Smooth muscle cell of bladder (primary cell): ENCODE measurements around the gene THEM5. TPM values are rescaled to one million over a fixed set of nuclear protein-coding genes. Genes with fewer than 3 reads are reported as not detected.

Source experiments
- total RNA-seq: library from RNA; depleted of rRNA; stranded (reverse); fragments of >200 nt; gene quantifications from 2 replicates; pipeline ENCODE4 v1.2.3, GENCODE V29; 2014

THEM5 gene, protein sequence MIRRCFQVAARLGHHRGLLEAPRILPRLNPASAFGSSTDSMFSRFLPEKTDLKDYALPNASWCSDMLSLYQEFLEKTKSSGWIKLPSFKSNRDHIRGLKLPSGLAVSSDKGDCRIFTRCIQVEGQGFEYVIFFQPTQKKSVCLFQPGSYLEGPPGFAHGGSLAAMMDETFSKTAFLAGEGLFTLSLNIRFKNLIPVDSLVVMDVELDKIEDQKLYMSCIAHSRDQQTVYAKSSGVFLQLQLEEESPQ
- total RNA-seq = not detected in 2 replicates

DNA sequence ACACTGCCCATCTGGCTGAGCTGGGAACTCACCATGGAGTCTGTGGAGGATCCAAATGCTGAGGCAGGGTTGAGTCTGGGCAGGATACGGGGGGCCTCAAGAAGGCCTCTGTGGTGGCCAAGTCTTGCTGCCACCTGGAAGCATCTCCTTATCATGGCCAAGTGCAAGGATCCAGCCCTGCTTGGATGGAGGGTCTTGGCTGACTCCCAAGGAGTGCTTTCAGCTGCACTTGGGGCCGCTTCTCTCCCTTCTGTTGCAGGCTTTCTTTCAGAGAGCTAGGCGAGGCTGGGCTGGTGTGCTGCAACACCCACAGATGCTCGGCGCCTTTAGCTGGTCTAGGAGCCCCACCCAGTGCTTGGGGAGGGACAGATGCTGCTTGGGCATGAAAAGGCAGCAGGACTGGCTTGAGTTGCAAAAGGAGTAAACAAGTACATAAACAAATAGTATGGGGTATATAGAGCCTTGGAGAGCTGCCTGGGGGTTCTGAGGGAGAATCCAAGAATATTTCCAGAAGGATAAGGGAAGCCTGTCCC is at the start of gene THEM5:
TSS of gene THEM5 (minus strand) at position 302 of the 533 bp plus-strand sequence. CDS start at position 155, 147 bp downstream.

DNA sequence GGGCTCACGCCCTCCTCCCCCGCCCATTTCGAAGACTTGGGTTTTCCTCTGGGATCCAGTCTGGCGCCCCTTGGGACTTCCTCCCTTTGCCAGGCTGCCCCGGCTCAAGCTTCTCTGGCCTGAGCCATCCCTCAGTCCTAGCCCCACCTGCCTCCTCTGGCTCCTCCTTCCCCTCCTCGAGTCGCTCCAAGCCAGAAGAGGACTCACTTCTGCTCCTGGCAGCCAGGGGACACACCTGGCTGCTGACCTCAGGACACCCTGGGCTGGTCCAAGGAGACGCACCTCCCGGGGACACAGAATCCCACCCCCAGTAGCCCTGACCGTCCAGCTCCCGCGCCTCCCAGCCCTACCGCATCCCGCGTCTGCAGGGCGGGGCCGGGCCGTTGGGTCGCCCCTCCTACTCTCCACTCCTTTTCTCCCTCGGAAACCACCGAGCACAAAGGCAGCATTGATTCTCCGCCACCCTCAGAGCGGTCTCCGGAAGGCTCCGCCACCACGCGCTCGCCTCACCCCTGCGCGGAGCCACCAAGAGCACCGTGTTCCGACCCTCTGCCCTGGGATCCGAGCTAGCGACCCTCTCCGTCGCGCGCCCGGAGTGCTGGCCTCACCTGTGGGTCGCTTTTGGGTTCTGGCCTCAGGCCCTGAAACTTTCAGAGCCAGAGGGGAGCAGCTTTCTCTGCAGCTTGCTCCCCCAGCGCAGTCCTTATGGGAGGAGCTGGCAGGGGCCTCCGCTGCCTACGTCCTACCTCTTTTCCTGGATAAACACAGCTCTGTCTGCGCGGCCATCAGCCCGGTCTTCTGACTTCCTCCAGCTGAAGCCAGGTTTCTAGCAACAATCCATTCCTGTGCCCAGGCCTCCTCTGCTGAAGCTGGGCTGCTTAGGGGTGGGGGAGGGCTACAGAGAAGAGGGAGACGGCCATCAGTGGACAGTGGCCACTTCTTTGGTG is 13.8 kb downstream of the THEM5 start, which contains the start of gene C2CD4D:
TSS of gene C2CD4D (minus strand) at position 364 of the 947 bp plus-strand sequence. CDS start 831 bp downstream, outside the sequence.

DNA sequence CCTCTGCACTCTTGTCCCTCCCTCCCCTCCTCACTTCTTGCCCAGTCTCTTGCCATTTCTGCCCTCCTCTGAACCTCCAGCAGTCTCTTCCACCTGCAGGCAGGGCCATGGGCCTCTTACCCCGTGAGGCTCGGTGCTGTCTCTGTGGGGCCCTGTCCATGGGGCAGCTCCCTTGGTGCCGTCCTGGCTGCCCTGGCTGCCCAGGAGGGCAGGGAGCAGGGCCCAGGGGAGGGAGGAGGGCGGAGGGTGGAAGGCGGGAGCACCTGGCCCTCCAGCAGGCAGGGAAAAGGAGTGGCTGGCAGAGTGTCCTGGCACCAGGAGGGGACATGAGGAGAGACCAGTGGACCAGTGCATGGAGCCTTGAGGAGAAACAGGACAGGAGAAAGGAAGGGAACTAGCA is 21.9 kb downstream of the THEM5 start, which contains the start of gene RORC:
TSS of gene RORC (minus strand) at position 198 of the 400 bp plus-strand sequence. CDS start at position 160, 38 bp downstream.

DNA sequence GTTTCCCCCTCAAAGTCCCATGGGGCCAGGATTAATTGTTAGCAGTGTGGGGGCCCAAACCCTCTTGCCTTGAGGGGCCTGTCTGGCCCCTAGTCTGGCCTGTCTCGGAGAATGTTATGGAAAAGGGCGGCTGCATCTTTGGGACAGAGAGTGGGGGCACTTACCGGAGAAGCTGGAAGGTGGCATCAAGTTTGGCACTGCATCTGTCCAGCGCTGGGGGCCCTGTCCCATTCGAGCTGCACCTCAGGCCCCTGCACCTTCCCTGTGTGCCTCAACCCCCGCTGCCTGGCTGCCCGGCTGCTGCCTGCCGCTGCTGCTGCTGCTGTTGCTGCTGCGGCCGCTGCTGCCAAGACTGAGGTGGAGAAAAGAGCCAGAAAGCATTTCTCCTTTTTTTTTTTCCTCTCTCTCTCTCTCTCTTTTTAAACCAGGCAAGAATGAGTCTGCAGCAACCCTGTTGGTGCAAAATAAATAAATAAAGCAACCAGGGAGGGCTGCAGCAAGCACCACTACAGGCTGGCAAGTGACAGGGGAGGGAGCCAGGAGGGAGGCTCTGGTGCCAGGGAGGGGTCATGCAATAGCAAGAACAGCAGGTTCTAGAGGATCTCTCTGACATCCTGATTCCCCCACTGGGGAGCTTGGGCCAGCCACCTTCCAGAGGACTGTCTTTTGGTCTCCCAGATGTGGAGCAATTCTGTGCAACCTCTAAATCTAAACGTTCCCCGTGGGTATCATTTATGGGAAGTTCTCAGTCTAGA is 48.3 kb downstream of the THEM5 start, which contains the start of gene LINGO4:
TSS of gene LINGO4 (minus strand) at position 354 of the 755 bp plus-strand sequence. CDS start 2,715 bp downstream, outside the sequence.

Other genes starting within 250 kb of the THEM5 start
- 23.3 and 27.1 TPM in 2 replicates for gene SNX27, start 241.7 kb downstream of the THEM5 start, total RNA-seq
- gene CELF3, start 136.9 kb downstream of the THEM5 start, total RNA-seq = not detected in 2 replicates
- not detected in 2 replicates for gene RIIAD1, start 132.2 kb downstream of the THEM5 start, total RNA-seq
- 77.9 and 102 TPM in 2 replicates for gene MRPL9, start 90.2 kb downstream of the THEM5 start, total RNA-seq
- 1.00 and 1.2 TPM in 2 replicates for gene TDRKH, start 63.2 kb downstream of the THEM5 start, total RNA-seq
- not detected in 2 replicates for gene LINGO4, start 48.3 kb downstream of the THEM5 start, total RNA-seq
- under 0.01 TPM in 1 of 2 replicates, not detected in the other for gene RORC, start 21.9 kb downstream of the THEM5 start, total RNA-seq
- gene C2CD4D, start 13.9 kb downstream of the THEM5 start, total RNA-seq = not detected in 2 replicates
- 7.6 and 8.7 TPM in 2 replicates for gene THEM4, start 55.8 kb upstream of the THEM5 start, total RNA-seq
- 119 and 133 TPM in 2 replicates for gene S100A10, start 140.1 kb upstream of the THEM5 start, total RNA-seq
- 28.8 and 30.6 TPM in 2 replicates for gene S100A11, start 183.3 kb upstream of the THEM5 start, total RNA-seq
- gene TCHHL1, start 235.4 kb upstream of the THEM5 start, total RNA-seq = not detected in 2 replicates